Fibroblast of pulmonary artery (primary cell): ENCODE measurements around the gene MAGI2.
"Not testable (repeated sequence)": the region's sequence is repeated elsewhere in the genome, so short reads cannot be mapped to it uniquely, and the experiment has no call there.

Experiments
- DNase-seq: peaks from one replicate; pipeline ENCODE4 v3.0.0-alpha.2; 2010; ENCODE audit warnings: low read depth
- H3K4me3 ChIP-seq: replicated peaks from 2 replicates; pipeline ENCODE4 v1.5.1; 2011; ENCODE audit warnings: low read depth, mild to moderate bottlenecking, control low read depth, low read length, moderate library complexity
- TF ChIP-seq, protein P1 (sequence below): IDR thresholded peaks from 2 replicates; pipeline ENCODE4 v1.5.1; 2011; ENCODE audit warnings: mild to moderate bottlenecking, control low read depth, low read length, inconsistent platforms; ENCODE audit errors: missing control alignments

MAGI2 gene

GRCh38 chr7:79452495-79453265 is 787 bp downstream of the MAGI2 start:
- DNase-seq: peak; percentile 56
- H3K4me3 ChIP-seq: peak overlapping the region; percentile 77
- TF ChIP-seq, protein P1, sequence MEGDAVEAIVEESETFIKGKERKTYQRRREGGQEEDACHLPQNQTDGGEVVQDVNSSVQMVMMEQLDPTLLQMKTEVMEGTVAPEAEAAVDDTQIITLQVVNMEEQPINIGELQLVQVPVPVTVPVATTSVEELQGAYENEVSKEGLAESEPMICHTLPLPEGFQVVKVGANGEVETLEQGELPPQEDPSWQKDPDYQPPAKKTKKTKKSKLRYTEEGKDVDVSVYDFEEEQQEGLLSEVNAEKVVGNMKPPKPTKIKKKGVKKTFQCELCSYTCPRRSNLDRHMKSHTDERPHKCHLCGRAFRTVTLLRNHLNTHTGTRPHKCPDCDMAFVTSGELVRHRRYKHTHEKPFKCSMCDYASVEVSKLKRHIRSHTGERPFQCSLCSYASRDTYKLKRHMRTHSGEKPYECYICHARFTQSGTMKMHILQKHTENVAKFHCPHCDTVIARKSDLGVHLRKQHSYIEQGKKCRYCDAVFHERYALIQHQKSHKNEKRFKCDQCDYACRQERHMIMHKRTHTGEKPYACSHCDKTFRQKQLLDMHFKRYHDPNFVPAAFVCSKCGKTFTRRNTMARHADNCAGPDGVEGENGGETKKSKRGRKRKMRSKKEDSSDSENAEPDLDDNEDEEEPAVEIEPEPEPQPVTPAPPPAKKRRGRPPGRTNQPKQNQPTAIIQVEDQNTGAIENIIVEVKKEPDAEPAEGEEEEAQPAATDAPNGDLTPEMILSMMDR: no peak

- TF ChIP-seq, protein P1: no peak
- H3K4me3 ChIP-seq: peak overlapping the region; percentile 77
- peak; percentile 93 for DNase-seq
Measured at GRCh38 chr7:79452032-79452494, 1.4 kb downstream of the MAGI2 start.

- TF ChIP-seq, protein P1: no peak
- no peak for DNase-seq
- H3K4me3 ChIP-seq: peak overlapping the region; percentile 77
Measured at GRCh38 chr7:79451580-79451979, 1.9 kb downstream of the MAGI2 start.

DNA sequence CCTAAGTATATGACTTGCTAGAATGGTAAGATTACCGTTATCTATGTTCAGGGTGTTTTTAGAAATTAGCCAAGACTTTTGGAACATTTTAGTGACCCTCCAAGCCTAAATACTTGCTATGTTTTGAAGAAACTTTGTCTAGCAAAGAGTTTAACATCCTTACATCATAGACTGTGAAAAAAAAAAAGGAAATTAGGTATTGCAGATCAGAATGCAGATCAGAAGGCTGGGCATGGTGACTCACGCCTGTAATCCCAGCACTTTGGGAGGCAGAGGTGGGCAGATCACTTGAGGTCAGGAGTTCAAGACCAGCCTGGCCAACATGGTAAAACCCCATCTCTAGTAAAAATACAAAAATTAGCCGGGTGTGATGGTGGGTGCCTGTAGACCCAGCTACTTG is 10.7 kb downstream of the MAGI2 start:
- DNase-seq: peak; percentile 45
- not testable (repeated sequence) for H3K4me3 ChIP-seq

DNA sequence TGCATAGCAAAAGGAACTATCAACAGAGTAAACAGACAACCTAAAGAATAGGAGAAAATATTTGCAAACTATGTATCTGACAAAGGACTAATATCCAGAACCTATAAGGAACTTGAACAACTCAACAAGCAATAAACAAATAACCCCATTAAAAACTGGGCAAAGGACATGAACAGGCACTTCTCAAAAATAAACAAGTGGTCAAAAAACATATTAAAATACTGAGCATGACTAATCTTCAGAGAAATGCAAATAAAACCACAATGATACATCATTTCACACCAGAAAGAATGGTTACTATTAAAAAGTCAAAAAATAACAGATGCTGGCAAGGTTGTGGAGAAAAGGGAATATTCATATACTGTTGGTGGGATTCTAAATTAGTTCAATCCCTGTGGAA is 17.1 kb downstream of the MAGI2 start:
- TF ChIP-seq, protein P1: no peak
- no peak overlapping the region for H3K4me3 ChIP-seq
- no peak for DNase-seq

DNA sequence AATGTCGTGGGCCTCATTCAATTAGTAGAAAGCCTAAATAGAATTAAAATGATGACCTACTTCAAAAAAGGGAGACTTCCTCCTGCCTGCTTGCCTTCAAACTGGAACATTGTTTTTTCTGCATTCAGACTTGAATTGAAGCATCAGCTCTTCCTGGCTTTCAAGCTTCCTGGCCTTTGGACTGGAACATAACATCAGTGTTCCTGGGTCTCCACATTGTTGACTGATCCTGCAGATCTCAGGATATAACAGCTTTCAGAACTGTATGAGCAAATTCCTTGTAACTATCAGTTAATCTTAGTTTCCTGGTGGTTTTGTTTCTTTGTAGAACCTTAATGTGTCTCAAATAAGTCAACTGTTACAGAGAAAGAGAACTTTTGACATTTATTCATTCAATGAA is 18.6 kb downstream of the MAGI2 start:
- no peak for DNase-seq

DNA sequence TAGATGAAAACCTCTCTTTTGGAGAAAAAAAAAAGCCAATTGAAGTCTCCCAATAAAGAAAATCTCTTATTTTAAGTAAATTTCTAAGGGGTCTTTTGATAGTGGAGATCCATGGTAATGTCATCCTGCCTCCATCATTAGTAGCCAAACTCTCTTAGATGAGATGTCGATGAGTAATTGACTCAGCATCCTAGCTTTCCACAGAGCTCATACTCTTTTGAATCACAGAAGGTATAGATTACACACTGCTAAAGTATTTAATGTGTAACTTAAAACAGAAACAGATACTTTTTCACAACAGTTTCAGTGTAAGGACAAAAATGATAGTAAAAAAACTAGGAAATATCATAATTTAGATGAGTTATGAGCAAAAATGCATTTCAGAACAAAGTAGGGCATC is 19.4 kb downstream of the MAGI2 start:
- TF ChIP-seq, protein P1: no peak
- peak; percentile 39 for DNase-seq
- no peak overlapping the region for H3K4me3 ChIP-seq

More for the DNA sequence above, 18.6 kb downstream of the MAGI2 start:
- TF ChIP-seq, protein P1: no peak
- no peak overlapping the region for H3K4me3 ChIP-seq
